Neutrophil (primary cell): Measurements from ENCODE around the gene SMAGP.
"Not testable (repeated sequence)": the region's sequence is repeated elsewhere in the genome, so short reads cannot be mapped to it uniquely, and the experiment has no call there.

Experiments
- H3K27ac ChIP-seq: fragments of 200-600 bp; sonication (generic); 2 replicates; pipeline ENCODE4 v1.5.1; 2016; ENCODE audit warnings: mild to moderate bottlenecking, moderate library complexity
- H3K27me3 ChIP-seq: fragments of 200-600 bp; sonication (generic); 2 replicates; pipeline ENCODE4 v1.6.0; 2016; ENCODE audit warnings: mild to moderate bottlenecking
- H3K36me3 ChIP-seq: fragments of 200-600 bp; sonication (generic); 2 replicates; pipeline ENCODE4 v1.5.1; 2017
- H3K4me1 ChIP-seq, 2 experiments: fragments of 200-600 bp in 1 of 2; sonication (generic) in 1 of 2; 1 replicate in 1 of 2; 2 replicates in 1 of 2; pipeline versions ENCODE4 v1.5.1 to v1.6.1; 2013 to 2016; ENCODE audit warnings: low read depth in 1 of 2, low read length in 1 of 2, mild to moderate bottlenecking in 1 of 2, moderate library complexity in 1 of 2; ENCODE audit not compliant: control insufficient read depth in 1 of 2, insufficient read depth in 1 of 2
- H3K4me3 ChIP-seq, 2 experiments: fragments of 200-600 bp in 1 of 2; sonication (generic) in 1 of 2; 1 replicate in 1 of 2; 2 replicates in 1 of 2; pipeline ENCODE4 v1.5.1; 2013 to 2016; ENCODE audit warnings: low read depth in 1 of 2, low read length in 1 of 2, mild to moderate bottlenecking in 1 of 2, moderate library complexity in 1 of 2
- H3K9me3 ChIP-seq: fragments of 200-600 bp; sonication (generic); 2 replicates; pipeline ENCODE4 v1.5.1; 2016
- TF ChIP-seq, protein P1 (sequence below): fragments of 200-600 bp; sonication (generic); IDR thresholded peaks from 2 replicates; pipeline ENCODE4 v1.5.1; 2016; ENCODE audit warnings: antibody characterized with exemption

Gene SMAGP

DNA sequence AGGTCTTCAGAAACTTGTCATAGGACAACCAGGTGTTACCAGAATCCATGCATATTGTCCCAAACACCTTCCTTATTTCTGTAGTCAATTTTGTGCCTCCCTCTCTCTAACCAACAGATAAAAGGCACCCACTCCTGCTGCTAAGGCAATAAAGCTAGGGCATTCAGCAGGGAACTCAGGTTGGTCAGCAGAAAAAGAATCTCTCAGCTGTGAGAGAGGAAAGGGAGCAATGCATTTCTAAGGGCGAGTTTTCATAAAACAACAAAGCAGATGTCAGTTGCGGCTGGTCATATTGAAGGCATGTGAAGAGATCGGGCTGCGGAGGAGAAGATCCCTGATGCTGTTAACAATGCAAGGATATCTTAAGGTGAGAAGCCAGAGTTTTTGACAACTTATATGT is 45.0 kb downstream of the SMAGP start:
- no peaks in the 10 kb centered on the region for H3K4me1 ChIP-seq
- no peaks in the 10 kb centered on the region for H3K36me3 ChIP-seq
- H3K27me3 ChIP-seq = no peaks in the 10 kb centered on the region
- TF ChIP-seq, protein P1, sequence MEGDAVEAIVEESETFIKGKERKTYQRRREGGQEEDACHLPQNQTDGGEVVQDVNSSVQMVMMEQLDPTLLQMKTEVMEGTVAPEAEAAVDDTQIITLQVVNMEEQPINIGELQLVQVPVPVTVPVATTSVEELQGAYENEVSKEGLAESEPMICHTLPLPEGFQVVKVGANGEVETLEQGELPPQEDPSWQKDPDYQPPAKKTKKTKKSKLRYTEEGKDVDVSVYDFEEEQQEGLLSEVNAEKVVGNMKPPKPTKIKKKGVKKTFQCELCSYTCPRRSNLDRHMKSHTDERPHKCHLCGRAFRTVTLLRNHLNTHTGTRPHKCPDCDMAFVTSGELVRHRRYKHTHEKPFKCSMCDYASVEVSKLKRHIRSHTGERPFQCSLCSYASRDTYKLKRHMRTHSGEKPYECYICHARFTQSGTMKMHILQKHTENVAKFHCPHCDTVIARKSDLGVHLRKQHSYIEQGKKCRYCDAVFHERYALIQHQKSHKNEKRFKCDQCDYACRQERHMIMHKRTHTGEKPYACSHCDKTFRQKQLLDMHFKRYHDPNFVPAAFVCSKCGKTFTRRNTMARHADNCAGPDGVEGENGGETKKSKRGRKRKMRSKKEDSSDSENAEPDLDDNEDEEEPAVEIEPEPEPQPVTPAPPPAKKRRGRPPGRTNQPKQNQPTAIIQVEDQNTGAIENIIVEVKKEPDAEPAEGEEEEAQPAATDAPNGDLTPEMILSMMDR = no peak
- H3K9me3 ChIP-seq = no peaks in the 10 kb centered on the region
- H3K27ac ChIP-seq = no peak overlapping the region
- no peak overlapping the region for H3K4me3 ChIP-seq

DNA sequence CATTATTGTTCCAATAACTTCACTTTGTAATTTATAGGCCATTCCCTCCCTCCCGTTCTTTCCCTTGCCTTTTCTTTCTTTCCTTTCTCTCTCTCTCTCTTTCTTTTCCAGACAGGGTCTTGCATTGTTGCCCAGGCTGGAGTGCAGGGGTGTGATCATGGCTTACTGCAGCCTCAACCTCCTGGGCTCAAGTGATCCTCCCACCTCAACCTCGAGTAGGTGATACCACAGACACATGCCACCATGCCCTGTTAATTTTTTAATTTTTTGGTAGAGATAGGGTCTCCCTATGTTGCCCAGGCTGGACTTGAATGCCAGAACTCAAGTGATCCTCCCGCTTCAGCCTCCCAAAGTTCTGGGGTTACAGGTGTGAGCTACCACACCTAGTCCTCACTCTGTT is 45.6 kb downstream of the SMAGP start:
- H3K9me3 ChIP-seq = no peaks in the 10 kb centered on the region
- no peak overlapping the region for H3K4me3 ChIP-seq
- TF ChIP-seq, protein P1 = no peak

DNA sequence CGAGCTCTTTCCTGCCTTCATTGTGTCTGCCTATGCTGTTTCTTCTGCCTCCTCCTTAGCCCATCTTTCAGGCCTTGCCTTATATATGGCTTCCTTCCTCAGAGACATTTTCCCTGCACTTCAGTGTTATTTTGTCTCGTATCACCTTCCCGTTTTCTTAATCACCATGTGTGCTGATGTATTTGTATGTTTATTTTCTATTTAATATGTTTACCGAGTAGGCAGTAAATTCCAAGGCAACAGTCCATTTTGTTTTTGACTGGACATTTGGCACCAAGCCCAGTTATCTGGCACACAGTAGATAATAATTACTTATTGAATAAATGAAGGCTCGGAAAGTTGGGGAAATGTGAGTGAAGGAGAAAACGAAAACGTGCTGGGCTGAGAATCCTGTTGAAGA is 47.8 kb downstream of the SMAGP start:
- Histone ChIP-seq H3K4me1 (peaks cover 8 to 9% of the 10 kb centered on the region in 2 experiments), H3K27ac (no peak overlapping the region), H3K36me3 (no peaks in the 10 kb centered on the region), H3K9me3 (no peaks in the 10 kb centered on the region), H3K4me3 (no peak overlapping the region), H3K27me3 (peaks cover under 1% of the 10 kb centered on the region)
- TF ChIP-seq, protein P1 = no peak

More for the DNA sequence above, 45.6 kb downstream of the SMAGP start:
- no peaks in the 10 kb centered on the region for H3K36me3 ChIP-seq
- no peaks in the 10 kb centered on the region for H3K27me3 ChIP-seq
- no peaks in the 10 kb centered on the region for H3K4me1 ChIP-seq
- no peak overlapping the region for H3K27ac ChIP-seq

DNA sequence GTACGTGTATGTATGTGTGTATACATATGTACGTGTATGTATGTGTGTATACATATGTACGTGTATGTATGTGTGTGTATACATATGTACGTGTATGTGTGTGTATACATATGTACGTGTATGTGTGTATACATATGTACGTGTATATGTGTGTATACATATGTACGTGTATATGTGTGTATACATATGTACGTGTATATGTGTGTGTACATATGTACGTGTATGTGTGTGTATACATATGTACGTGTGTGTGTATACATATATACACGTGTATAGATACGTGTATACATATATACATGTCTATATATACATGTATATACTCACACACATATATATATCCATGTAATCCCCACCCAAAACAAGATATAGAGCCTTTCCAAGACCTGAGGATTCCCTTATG is 50.4 kb downstream of the SMAGP start:
- H3K9me3 ChIP-seq, H3K4me3 ChIP-seq, H3K27ac ChIP-seq, H3K36me3 ChIP-seq: not testable (repeated sequence)
- peaks cover 9 to 11% of the 10 kb centered on the region in 2 experiments for H3K4me1 ChIP-seq
- H3K27me3 ChIP-seq = peaks cover 13% of the 10 kb centered on the region

DNA sequence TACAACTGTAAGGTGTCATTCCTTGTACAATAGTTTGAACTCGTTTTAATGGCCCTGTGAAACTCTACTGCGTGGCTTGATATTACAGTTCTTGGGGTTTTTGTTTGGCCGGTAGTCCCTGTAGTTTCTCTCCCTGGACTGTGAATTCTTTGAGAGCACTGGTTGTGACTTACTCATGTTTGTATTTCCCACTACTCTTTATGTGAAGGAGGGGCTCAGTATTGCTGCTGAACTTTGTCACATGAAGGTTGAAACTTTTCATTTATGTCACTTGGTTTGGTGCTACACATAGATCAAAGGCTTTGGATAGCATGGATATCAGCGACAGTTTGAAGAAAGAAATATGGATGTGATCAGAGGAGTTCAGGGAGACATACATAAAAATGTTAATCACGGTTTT is 50.9 kb downstream of the SMAGP start:
- Histone ChIP-seq H3K4me1 (peaks cover 9 to 11% of the 10 kb centered on the region in 2 experiments), H3K36me3 (no peaks in the 10 kb centered on the region), H3K27ac (no peak overlapping the region), H3K4me3 (no peak overlapping the region), H3K9me3 (no peaks in the 10 kb centered on the region), H3K27me3 (peaks cover 13% of the 10 kb centered on the region)
- TF ChIP-seq, protein P1 = no peak

DNA sequence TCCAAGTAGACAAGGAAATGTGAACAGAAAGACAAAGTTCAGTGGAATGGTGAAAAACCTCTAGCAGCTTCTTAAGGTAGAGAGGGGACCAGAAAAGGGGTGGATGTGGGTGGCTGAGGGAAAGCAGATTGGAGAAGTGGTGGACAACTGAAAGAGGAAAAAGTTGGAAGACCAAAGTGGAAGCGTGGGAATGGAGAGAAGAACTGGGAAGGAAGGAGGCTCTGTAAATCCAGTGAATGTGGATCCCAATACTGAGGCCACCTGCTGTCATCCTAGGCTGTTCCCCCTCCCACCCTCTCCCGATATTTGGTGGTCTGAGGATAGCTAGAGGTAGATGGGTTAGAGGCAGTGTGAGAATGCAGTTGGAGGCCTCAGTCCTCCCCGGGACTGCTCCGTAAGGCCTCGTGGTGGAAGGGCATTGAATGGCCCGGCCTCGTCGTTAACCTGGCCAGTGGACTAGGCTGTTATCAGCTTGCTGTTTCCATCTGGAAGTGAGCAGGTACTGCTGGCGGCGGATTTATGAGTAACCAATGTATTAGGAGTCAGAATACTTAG is 51.5 kb downstream of the SMAGP start:
- H3K36me3 ChIP-seq = no peaks in the 10 kb centered on the region
- H3K27me3 ChIP-seq = peaks cover 13% of the 10 kb centered on the region
- TF ChIP-seq, protein P1 = no peak
- H3K4me3 ChIP-seq = peak overlapping the region; percentile 85 to 87
- no peaks in the 10 kb centered on the region for H3K9me3 ChIP-seq
- H3K27ac ChIP-seq = peak overlapping the region; percentile 71
- H3K4me1 ChIP-seq = peaks cover 9 to 11% of the 10 kb centered on the region in 2 experiments
